CD14-positive monocyte (primary cell): ENCODE measurements around the gene HOXA7. TPM values are rescaled to one million over a fixed set of nuclear protein-coding genes. Genes with fewer than 3 reads are reported as not detected.

Experiments
- DNase-seq, 3 donors: peaks; one replicate each; pipeline ENCODE4 v3.0.0-alpha.2; 2011 to 2022
- H2AFZ ChIP-seq: 2 replicates; pipeline ENCODE4 v1.6.0; 2012; ENCODE audit warnings: mild to moderate bottlenecking, low read depth, low read length, inconsistent platforms; ENCODE audit not compliant: insufficient read depth, poor library complexity, severe bottlenecking
- H3K27ac ChIP-seq, 2 donors: 1 replicate in 1 of 2; 2 replicates in 1 of 2; pipeline ENCODE4 v1.5.1; 2012 to 2013; ENCODE audit warnings: low read length in 2 of 2, control low read depth in 1 of 2, inconsistent platforms in 1 of 2, low read depth in 1 of 2, mild to moderate bottlenecking in 1 of 2
- H3K27me3 ChIP-seq, 2 donors: one replicate each; pipeline versions ENCODE4 v1.6.0 to v1.6.1; 2011 to 2013; ENCODE audit warnings: low read length in 2 of 2; ENCODE audit not compliant: control insufficient read depth in 2 of 2, insufficient read depth in 2 of 2
- H3K36me3 ChIP-seq, 2 donors: replicated peaks in 1 of 2; 1 replicate in 1 of 2; 2 replicates in 1 of 2; pipeline versions ENCODE4 v1.5.1 to v1.6.1; 2012 to 2013; ENCODE audit warnings: low read length in 2 of 2, control low read depth in 1 of 2, inconsistent platforms in 1 of 2, mild to moderate bottlenecking in 1 of 2; ENCODE audit not compliant: insufficient read depth in 2 of 2, control insufficient read depth in 1 of 2
- H3K4me1 ChIP-seq, 2 donors: 1 replicate in 1 of 2; 2 replicates in 1 of 2; pipeline versions ENCODE4 v1.5.1 to v1.6.1; 2012 to 2013; ENCODE audit warnings: low read length in 2 of 2, control low read depth in 1 of 2, inconsistent platforms in 1 of 2, mild to moderate bottlenecking in 1 of 2, moderate library complexity in 1 of 2; ENCODE audit not compliant: insufficient read depth in 2 of 2, control insufficient read depth in 1 of 2
- H3K4me2 ChIP-seq: replicated peaks from 2 replicates; pipeline ENCODE3; 2012; ENCODE audit warnings: low read length, moderate library complexity, mild to moderate bottlenecking; ENCODE audit not compliant: poor library complexity, severe bottlenecking; ENCODE audit errors: extremely low read depth
- H3K4me3 ChIP-seq, 3 experiments: fragments of 200-600 bp in 1 of 3; sonication (generic) in 1 of 3; replicated peaks in 1 of 3; 1 replicate in 2 of 3; 2 replicates in 1 of 3; pipeline ENCODE4 v1.5.1; 2011 to 2013; ENCODE audit warnings: low read length in 3 of 3, mild to moderate bottlenecking in 3 of 3, control low read depth in 2 of 3, low read depth in 2 of 3, inconsistent platforms in 1 of 3, moderate library complexity in 1 of 3
- H3K79me2 ChIP-seq: 2 replicates; pipeline ENCODE4 v1.6.0; 2012; ENCODE audit warnings: mild to moderate bottlenecking, control low read depth, inconsistent platforms, low read length, moderate library complexity; ENCODE audit not compliant: insufficient read depth
- H3K9ac ChIP-seq: 2 replicates; pipeline ENCODE4 v1.6.0; 2017; ENCODE audit warnings: low read length, mild to moderate bottlenecking; ENCODE audit not compliant: insufficient read depth, poor library complexity, severe bottlenecking
- H3K9me3 ChIP-seq, 2 donors: replicated peaks in 1 of 2; 1 replicate in 1 of 2; 2 replicates in 1 of 2; pipeline versions ENCODE4 v1.5.1 to v1.6.1; 2012 to 2013; ENCODE audit warnings: low read length in 2 of 2, control low read depth in 1 of 2; ENCODE audit not compliant: control insufficient read depth in 1 of 2, insufficient read depth in 1 of 2
- H4K20me1 ChIP-seq: 2 replicates; pipeline ENCODE4 v1.6.0; 2012; ENCODE audit warnings: mild to moderate bottlenecking, low read length, control low read depth, moderate library complexity; ENCODE audit not compliant: insufficient read depth
- H3K27ac Mint-ChIP-seq, 7 donors: one replicate each; pipeline ENCODE4 v1.8.0; 2020; ENCODE audit warnings: mild to moderate bottlenecking in 7 of 7, mixed read lengths in 7 of 7, moderate library complexity in 6 of 7, inconsistent platforms in 2 of 7
- H3K27me3 Mint-ChIP-seq, 3 donors: one replicate each; pipeline ENCODE4 v1.8.0; 2021 to 2022; ENCODE audit warnings: low read depth in 3 of 3, mild to moderate bottlenecking in 3 of 3, mixed read lengths in 3 of 3, moderate library complexity in 3 of 3, inconsistent platforms in 1 of 3
- H3K36me3 Mint-ChIP-seq, 2 donors: one replicate each; pipeline ENCODE4 v1.8.0; 2020; ENCODE audit warnings: mixed read lengths in 2 of 2, inconsistent platforms in 1 of 2, mild to moderate bottlenecking in 1 of 2
- H3K4me1 Mint-ChIP-seq: one replicate; pipeline ENCODE4 v1.8.0; 2020; ENCODE audit warnings: mild to moderate bottlenecking, mixed read lengths
- H3K4me3 Mint-ChIP-seq, 2 donors: one replicate each; pipeline ENCODE4 v1.8.0; 2020; ENCODE audit warnings: mild to moderate bottlenecking in 2 of 2, mixed read lengths in 2 of 2, moderate library complexity in 1 of 2
- H3K9me3 Mint-ChIP-seq, 7 donors: one replicate each; pipeline ENCODE4 v1.8.0; 2020 to 2022; ENCODE audit warnings: mixed read lengths in 7 of 7, mild to moderate bottlenecking in 6 of 7, moderate library complexity in 6 of 7, inconsistent platforms in 2 of 7
- CTCF ChIP-seq: fragments of 200-600 bp; IDR thresholded peaks from one replicate; pipeline ENCODE4 v1.8.0; 2022; ENCODE audit warnings: antibody characterized with exemption, mild to moderate bottlenecking
- WGBS: methylation state at CpG from one replicate; pipeline ENCODE4 v1.1.5; 2013; ENCODE audit warnings: missing lambda C conversion rate; ENCODE audit not compliant: insufficient coverage; 5-methylcytosine and 5-hydroxymethylcytosine counted together
- intact Hi-C, 2 donors: fragments of 100-400 bp; cut with micrococcal nuclease; formaldehyde crosslinking; loops; one replicate each; pipeline versions ENCODE4 v1.15.0 to v1.15.1; 2023
- polyA plus RNA-seq, 3 donors: library from polyadenylated mRNA; depleted of rRNA in 1 of 3; unstranded in 2 of 3; stranded (reverse) in 1 of 3; fragments of 300-500 nt in 2 of 3; fragments of >200 nt in 1 of 3; fragmentation: Illumina TruSeq in 2 of 3; gene quantifications; 1 replicate in 2 of 3; 2 replicates in 1 of 3; pipeline ENCODE4 v1.2.3, GENCODE V29; 2012 to 2021

The HOXA7 gene
- polyA plus RNA-seq, 3 donors: not detected

DNA sequence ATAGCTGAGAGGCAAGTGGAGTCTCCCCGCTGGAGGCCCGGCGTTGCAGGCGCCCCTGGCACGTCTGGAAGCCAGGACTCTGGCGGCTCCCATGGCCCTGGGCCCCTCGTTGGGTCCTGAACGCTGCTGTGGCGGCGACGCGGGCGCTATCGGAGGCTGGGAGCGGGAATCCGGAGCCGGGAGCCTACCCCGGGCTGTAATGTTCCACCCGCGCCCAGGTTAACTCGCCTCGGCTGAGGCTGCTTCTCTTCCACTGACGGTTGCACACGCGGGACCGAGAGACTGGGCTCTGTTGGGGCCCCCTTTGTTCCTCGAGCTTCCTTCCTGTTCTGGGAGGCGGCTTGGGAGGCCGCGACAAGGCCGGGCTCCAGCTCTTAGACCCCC is 11.7 kb downstream of the HOXA7 start:
- no peak for DNase-seq

More for the DNA sequence above, 11.7 kb downstream of the HOXA7 start:
- H3K79me2 ChIP-seq: no peaks in the 10 kb centered on the region
- no peak overlapping the region for H3K27ac Mint-ChIP-seq
- intact Hi-C loops: loop anchor here in 1 of 2 donors (5.0 kb wide), 1 partner anchor 282 kb away; the partner anchor contains the start of gene SKAP2
- H3K4me1 ChIP-seq: peaks cover 13 to 18% of the 10 kb centered on the region in 2 donors
- H3K9ac ChIP-seq: no peak overlapping the region
- H3K4me1 Mint-ChIP-seq: peaks cover 21% of the 10 kb centered on the region
- no peak overlapping the region for H3K27ac ChIP-seq
- H3K36me3 Mint-ChIP-seq: peaks cover 3 to 14% of the 10 kb centered on the region in 2 donors
- H3K27me3 Mint-ChIP-seq: peaks cover 61 to 76% (median 74%) of the 10 kb centered on the region in 3 donors
- H2AFZ ChIP-seq: no peak overlapping the region
- no peaks in the 10 kb centered on the region for H3K36me3 ChIP-seq
- peaks cover 36 to 70% of the 10 kb centered on the region in 2 donors for H3K27me3 ChIP-seq
- H3K9me3 ChIP-seq: peaks cover 22 to 30% of the 10 kb centered on the region in 2 donors
- peaks cover 13 to 46% (median 35%) of the 10 kb centered on the region in 7 donors for H3K9me3 Mint-ChIP-seq
- WGBS: 54% methylated on average over 31 of the region's 31 CpGs
- no peak for TF ChIP-seq CTCF
- H4K20me1 ChIP-seq: no peaks in the 10 kb centered on the region
- H3K4me3 Mint-ChIP-seq: peak overlapping the region in 1 of 2 donors; percentile 92
- H3K4me3 ChIP-seq: no peak overlapping the region
- no peak overlapping the region for H3K4me2 ChIP-seq
